GM18858 (cell line): Measurements from ENCODE around the gene GPR68.
"Not testable (repeated sequence)": the region's sequence is repeated elsewhere in the genome, so short reads cannot be mapped to it uniquely, and the experiment has no call there.

Experiments
- ATAC-seq: cut with Tn5 transposase; IDR thresholded peaks from one replicate; pipeline ENCODE4 v1.9.1; 2021; ENCODE audit not compliant: unreplicated experiment

Gene GPR68

GRCh38 chr14:91254461-91254860 lies 10.0 kb upstream of the GPR68 start:
- ATAC-seq, result no peak

GRCh38 chr14:91253795-91254323 lies 9.4 kb upstream of the GPR68 start:
- no peak for ATAC-seq

DNA sequence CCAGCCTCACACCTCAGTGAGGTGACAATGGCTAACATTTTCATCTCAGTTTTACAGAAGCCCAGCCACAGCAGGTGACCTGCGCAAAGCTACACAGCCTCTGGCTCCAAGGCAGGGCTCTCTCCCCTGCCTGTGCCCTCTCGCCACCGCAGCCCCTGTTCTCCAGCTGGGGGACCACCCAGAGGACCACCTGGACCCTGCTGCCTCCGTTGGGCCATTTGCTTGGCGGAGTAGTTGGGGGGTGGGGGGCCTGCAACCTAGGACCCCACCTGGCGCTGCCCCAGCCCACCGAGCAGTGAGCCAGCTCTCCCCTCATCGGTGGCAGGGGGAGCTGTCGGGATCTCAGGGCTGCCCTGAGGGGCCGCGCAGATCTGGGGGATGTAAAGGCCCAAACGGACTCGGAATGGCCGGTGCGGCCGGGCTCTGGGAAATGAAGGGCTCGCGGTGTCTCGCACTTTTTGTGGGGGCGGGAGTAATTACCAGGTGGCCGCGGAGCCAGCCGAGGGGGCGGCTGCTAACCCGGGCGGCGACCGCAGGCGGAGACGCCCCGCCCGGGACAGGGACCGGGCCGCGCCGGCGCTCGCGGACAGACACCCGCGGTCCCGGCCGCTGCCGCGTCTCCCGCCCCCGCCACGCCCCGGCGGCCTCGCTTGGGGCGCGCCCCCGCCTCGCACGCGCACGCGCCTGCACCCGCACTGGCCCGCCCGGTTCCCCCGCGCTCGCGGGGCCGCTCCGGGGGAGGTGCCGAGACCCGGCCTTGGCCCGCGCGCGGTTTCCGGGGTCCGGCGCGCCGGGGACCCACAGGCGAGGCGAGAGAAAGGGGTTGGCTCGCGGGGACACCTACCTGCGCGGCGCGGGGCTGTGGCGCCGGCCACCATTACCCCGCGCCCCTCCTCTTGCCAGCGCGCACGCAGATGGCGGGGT lies 8.6 kb upstream of the GPR68 start:
- no peak for ATAC-seq

- no peak for ATAC-seq
Measured at GRCh38 chr14:91250912-91251311, 6.4 kb upstream of the GPR68 start.

DNA sequence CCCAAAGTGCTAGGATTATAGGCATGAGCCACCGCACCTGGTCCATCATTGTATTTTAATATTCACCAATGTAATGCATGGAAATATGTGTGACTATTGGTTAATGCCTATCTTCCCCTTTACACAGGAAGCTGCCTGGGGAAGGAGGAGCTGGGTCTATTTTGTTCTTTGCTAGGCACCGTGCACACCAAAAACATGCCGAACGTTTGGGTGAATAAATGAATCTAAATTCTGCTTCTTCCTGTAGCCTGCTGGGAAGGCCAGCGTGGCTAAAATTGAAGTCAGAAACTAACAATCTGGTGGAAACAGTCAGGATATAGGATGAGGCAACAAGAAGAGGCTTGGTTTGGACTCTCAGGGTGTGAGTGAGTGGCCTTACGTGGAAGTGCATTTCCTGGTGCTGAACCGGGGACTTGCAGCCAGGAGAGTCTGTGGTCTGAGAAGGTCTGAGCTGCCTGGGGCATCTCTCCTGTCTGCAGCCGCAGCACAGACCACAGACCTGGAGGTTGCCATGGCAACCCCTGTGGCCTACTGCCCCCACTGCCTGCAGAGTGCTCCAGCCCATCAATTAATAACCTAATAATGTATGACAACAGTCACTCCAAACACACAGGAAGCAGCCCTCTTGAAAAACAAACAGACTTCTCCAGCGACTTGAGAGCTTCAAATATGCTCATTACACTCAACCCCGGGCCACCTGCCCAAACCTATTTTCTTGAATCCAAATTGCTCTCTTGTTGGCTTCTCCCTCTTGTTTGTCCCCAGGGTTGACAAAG lies 5.5 kb upstream of the GPR68 start:
- ATAC-seq, result peak; percentile 80

DNA sequence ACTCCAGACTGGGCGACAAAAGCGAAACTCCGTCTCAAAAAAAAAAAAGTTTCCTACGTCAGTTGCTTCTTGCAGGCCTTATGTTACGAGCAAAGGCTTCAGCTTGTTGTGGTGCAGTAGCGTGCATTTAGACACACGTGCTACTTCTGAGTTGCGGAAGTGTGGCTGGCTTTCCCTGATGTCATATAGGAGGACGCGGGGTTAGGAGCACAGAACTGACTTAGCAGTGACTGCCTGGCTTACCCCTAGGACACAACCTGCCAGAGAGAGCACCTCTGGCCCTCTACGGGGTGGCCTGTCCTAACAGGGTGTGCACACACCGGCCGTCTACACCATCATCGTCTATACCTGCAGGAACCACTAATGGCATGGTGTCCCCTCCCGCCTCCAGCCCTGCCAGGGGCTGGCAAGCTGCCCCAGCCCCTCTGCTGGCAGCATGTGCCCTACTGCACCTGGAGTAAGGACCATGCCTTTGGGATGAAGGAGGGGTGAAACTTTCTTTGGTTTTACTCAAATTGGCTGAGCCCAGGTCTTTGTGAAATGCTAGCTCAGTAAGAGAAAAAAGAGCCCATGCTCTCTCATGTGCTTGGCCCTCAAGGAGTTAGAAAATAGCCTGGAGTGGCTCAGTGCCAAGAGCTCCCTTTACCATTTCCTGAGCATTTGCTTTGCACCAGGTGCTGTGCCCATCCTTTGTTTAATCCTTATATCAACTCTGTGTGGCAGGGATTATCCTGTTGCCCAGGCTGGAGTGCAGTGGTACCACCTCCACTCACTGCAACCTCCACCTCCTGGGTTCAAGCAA lies 1.7 kb upstream of the GPR68 start:
- ATAC-seq, result no peak

- not testable (repeated sequence) for ATAC-seq
Measured at GRCh38 chr14:91245616-91246015, 1.1 kb upstream of the GPR68 start.

GRCh38 chr14:91245029-91245428 lies 525 bp upstream of the GPR68 start:
- no peak for ATAC-seq

DNA sequence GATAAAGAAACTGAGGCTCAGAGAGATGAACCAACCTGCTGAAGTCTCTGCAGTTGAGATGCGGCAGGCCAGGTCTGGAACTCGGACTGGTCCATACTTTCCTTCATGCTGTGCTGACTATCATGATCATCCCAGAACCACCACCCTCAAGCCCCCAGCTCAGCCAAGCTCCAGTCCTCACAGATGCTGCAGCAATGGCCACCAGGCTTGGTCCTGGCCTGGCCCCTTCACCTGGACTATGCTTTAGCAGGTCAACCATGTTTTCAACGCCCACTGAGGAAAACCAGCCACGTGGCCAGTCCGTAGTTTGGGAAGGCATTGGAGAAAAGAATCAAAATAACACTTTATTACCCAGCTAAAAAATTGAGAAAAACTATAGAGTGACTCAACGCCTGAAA lies 1.4 kb downstream of the GPR68 start:
- ATAC-seq, result no peak

- ATAC-seq, result no peak
Measured at GRCh38 chr14:91242635-91243034, 1.9 kb downstream of the GPR68 start.

DNA sequence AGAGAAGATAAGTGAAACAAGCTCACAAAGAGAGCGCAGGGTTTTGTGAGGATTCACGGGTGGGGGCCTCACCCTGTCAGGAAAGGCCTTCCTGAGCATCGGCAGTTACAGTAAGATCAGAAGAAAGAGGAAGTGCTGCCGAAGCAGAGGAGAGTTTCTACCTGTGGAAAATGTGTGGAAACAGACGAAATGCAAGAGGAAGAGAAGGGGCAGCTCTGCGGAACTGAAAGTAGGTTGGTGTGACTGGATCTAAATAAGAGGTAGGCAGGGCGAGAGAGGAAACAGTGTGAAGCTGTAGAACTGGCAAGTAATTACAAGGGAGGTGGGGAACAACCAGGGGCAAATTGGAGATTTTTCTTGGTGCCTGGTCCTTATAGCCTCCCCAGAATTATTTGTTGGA lies 2.6 kb downstream of the GPR68 start:
- ATAC-seq, result peak; percentile 54

DNA sequence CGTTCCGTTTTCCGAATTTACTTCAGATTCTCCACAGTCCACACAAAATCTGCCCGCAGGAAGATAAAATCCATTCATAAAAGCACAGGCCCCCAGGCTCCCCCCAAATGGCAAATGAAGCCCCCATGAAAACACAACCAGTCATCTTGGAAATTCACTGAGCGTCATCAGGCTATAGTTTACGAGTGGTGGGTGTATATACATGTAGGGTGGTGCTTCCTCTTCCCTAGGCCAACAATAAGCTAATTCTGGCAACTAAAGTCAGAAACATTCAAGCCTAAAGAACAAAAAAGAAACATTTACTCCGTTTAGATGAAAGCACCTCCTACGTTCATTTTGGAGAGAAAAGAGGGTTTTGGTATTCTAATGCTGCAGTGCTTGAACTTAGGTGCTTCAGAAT lies 5.8 kb downstream of the GPR68 start:
- ATAC-seq, result no peak

GRCh38 chr14:91238085-91238484 lies 6.4 kb downstream of the GPR68 start:
- no peak for ATAC-seq

DNA sequence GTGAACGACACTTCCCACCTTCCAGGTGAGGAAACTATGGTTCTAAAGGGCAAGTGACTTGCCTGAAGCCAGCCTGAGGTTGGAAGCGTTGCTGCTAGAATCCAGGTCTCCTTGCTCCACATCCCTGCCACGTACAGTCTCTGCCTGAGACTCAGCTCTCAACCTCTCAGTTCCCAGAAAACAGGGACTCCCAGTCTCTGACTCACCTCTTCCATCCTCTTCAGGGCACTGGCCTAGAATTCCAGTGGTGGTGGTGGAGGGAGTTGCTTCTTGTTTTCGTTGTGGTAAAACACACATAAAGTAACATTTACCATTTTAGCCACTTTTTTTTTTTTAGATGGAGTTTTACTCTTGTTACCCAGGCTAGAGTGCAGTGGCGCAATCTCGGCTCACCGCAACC lies 7.3 kb downstream of the GPR68 start:
- no peak for ATAC-seq

- ATAC-seq, result no peak
Measured at GRCh38 chr14:91235841-91236240, 8.7 kb downstream of the GPR68 start.

- no peak for ATAC-seq
Measured at GRCh38 chr14:91234791-91235114, 9.8 kb downstream of the GPR68 start.

- ATAC-seq, result no peak
Measured at GRCh38 chr14:91233936-91234790, 10.3 kb downstream of the GPR68 start.

DNA sequence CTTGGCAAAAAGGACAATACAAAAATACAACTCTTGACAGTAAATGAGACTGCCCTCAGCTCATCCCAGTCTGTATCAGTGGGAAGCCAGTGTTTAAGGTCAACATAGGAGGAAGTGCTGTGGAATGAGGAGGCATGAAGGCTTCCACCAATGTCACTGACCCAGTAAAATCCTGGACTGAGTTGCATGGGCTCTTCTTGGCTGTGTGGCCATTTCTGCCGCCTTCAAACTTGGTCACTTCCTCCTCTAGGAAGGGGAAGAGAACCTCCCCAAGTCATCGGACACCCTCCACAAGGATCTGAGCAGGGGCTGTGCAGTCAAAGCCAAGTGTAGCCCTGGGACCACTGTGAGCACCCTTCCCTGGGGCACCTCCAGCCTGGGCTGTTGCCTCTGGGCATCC lies 11.9 kb downstream of the GPR68 start:
- ATAC-seq, result no peak

DNA sequence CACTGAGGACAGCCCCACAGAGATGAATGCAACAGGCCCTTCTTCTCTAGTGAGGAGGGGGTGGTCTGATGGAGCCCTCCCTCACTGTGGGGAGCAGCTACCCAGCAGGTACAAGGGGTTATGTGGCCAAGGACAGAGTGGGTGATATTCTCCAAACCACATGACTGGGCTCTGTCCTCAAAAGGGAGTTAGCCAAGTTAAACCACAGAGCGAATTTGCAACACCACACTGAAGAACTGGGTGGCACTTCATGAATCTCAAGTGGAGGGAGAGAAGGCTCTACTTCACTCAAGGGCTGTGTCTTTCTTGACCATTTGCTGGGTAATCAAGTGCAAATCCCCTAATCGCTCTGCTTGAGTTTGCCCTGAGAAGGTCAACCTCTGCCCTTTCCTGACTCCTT lies 12.5 kb downstream of the GPR68 start:
- ATAC-seq, result no peak

DNA sequence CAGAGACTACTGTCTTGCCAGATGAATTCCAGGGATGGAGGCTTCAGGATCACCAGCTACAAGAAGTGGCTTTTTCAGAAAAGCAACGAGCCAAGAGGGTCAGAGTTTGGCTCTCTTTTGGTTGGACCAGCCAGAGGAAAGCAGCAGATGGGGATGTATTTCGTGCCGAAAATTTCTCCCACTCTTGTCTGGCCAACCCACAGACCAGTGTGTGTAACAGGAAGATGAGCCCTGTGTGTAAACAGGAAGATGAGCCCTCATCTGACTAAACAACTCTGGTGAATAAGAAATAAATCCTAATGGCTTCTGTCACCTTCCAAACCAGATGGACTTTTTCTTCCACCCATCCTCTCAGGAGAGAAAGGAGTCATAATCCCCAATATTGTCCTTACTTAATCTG lies 13.1 kb downstream of the GPR68 start:
- ATAC-seq, result no peak
